ENCODE data around the gene KCNIP4. TPM values are rescaled to one million over a fixed set of nuclear protein-coding genes. Genes with fewer than 3 reads are reported as not detected.

Gene KCNIP4
- total RNA-seq, 2 donors from 2014 or later: 1.2 TPM; not detected in 1

- Histone ChIP-seq H3K4me1 (replicated peaks) (no peaks in the 10 kb centered on the region), H3K27ac (no peak overlapping the region), H3K9me3 (no peaks in the 10 kb centered on the region), H3K36me3 (no peaks in the 10 kb centered on the region), H3K4me3 (no peak overlapping the region), H3K27me3 (replicated peaks; ENCODE audit: insufficient read depth) (no peaks in the 10 kb centered on the region)
- WGBS: 71% methylated on average over 2 of the region's 2 CpGs
- intact Hi-C loops (cut with DNase I): no loop called here
- no peak for DNase-seq (ENCODE audit: low spot score)
- no peak for TF ChIP-seq POLR2A (IDR thresholded peaks at IDR 0.05)
- TF ChIP-seq CTCF (IDR thresholded peaks at IDR 0.05): no peak
- no peak for TF ChIP-seq POLR2AphosphoS5 (IDR thresholded peaks at IDR 0.05)
These were observed 220.3 kb downstream of the KCNIP4 start for GRCh38 chr4:21728304-21728703.

- H3K4me3 ChIP-seq: no peak overlapping the region
- no peak for DNase-seq (ENCODE audit: low spot score)
- intact Hi-C loops (cut with DNase I): no loop called here
- no peaks in the 10 kb centered on the region for H3K4me1 ChIP-seq (replicated peaks)
- H3K9me3 ChIP-seq: no peaks in the 10 kb centered on the region
- no peaks in the 10 kb centered on the region for H3K36me3 ChIP-seq
- no peaks in the 10 kb centered on the region for H3K27me3 ChIP-seq (replicated peaks; ENCODE audit: insufficient read depth)
- 34% methylated on average over 5 of the region's 5 CpGs for whole genome bisulfite sequencing
- H3K27ac ChIP-seq: no peak overlapping the region
- TF ChIP-seq POLR2A (IDR thresholded peaks at IDR 0.05): no peak
- no peak for TF ChIP-seq POLR2AphosphoS5 (IDR thresholded peaks at IDR 0.05)
- no peak for TF ChIP-seq CTCF (IDR thresholded peaks at IDR 0.05)
These were observed 222.2 kb downstream of the KCNIP4 start for GRCh38 chr4:21726255-21726815.

- no peaks in the 10 kb centered on the region for H3K4me1 ChIP-seq (replicated peaks)
- TF ChIP-seq POLR2A (IDR thresholded peaks at IDR 0.05): no peak
- TF ChIP-seq POLR2AphosphoS5 (IDR thresholded peaks at IDR 0.05): no peak
- TF ChIP-seq CTCF (IDR thresholded peaks at IDR 0.05): no peak
- no peaks in the 10 kb centered on the region for H3K9me3 ChIP-seq
- H3K27ac ChIP-seq: no peak overlapping the region
- DNase-seq (ENCODE audit: low spot score): no peak
- H3K27me3 ChIP-seq (replicated peaks; ENCODE audit: insufficient read depth): no peaks in the 10 kb centered on the region
- no peak overlapping the region for H3K4me3 ChIP-seq
- H3K36me3 ChIP-seq: no peaks in the 10 kb centered on the region
- intact Hi-C loops (cut with DNase I): no loop called here
- WGBS: 76% methylated on average over 6 of the region's 6 CpGs
These were observed 226.3 kb downstream of the KCNIP4 start for GRCh38 chr4:21722157-21722839.

- 72% methylated on average over 6 of the region's 6 CpGs for WGBS
- no peaks in the 10 kb centered on the region for H3K4me1 ChIP-seq (replicated peaks)
- H3K9me3 ChIP-seq: no peaks in the 10 kb centered on the region
- H3K27me3 ChIP-seq (replicated peaks; ENCODE audit: insufficient read depth): no peaks in the 10 kb centered on the region
- DNase-seq (ENCODE audit: low spot score): no peak
- no peak overlapping the region for H3K27ac ChIP-seq
- intact Hi-C loops (cut with DNase I): no loop called here
- TF ChIP-seq POLR2AphosphoS5 (IDR thresholded peaks at IDR 0.05) (no peak), POLR2A (IDR thresholded peaks at IDR 0.05) (no peak), CTCF (IDR thresholded peaks at IDR 0.05) (no peak)
- H3K4me3 ChIP-seq: no peak overlapping the region
- H3K36me3 ChIP-seq: no peaks in the 10 kb centered on the region
These were observed 232.0 kb downstream of the KCNIP4 start for GRCh38 chr4:21716531-21716930.
